ENCODE data around the gene USP6NL. TPM values are rescaled to one million over a fixed set of nuclear protein-coding genes. Genes with fewer than 3 reads are reported as not detected.

USP6NL gene
- total RNA-seq, 1 experiment from 2014 or later, result 24.6 TPM

GRCh38 chr10:11538834-11539190, 72.6 kb downstream of the USP6NL start:
- no peak for DNase-seq (ENCODE audit: low read depth, low spot score)
- no TSS peak for BruUV-seq (replicated peaks)
- intact Hi-C loops (cut with micrococcal nuclease), result no loop called here

More at GRCh38 chr10:11538834-11539190, 72.6 kb downstream of the USP6NL start:
- H3K4me1 ChIP-seq (ENCODE audit: control insufficient read depth in 1 of 2, insufficient read depth in 2 of 2, low read length in 2 of 2), result peaks cover 14 to 28% of the 10 kb centered on the region in 2 experiments
- ChIA-PET CTCF (interaction anchor here (1.5 kb wide), 1 partner anchor 219 kb away, joined by 4 read pairs; no protein-coding TSS in a partner anchor), POLR2A (no interaction called here), RAD21 (ENCODE audit: low non-redundant PET in 1 of 2, low total read pairs in 2 of 2, uncharacterized antibody in 2 of 2, unreplicated experiment in 2 of 2) (no interaction called here)
- no peaks in the 10 kb centered on the region for H3K36me3 ChIP-seq (ENCODE audit: control insufficient read depth in 1 of 2, insufficient read depth in 2 of 2, low read length in 2 of 2)
- peaks cover 73% of the 10 kb centered on the region for H3K79me2 ChIP-seq (ENCODE audit: insufficient read depth, low read length)
- no peak for ATAC-seq
- H3K9ac ChIP-seq (ENCODE audit: low read length), result no peak overlapping the region
- no peak overlapping the region for H2AFZ ChIP-seq (ENCODE audit: low read depth, low read length, poor library complexity, severe bottlenecking)
- H3K4me2 ChIP-seq (ENCODE audit: low read length), result no peak overlapping the region
- H3K27ac ChIP-seq (ENCODE audit: low read depth, low read length), result no peak overlapping the region
- H3K9me2 ChIP-seq (ENCODE audit: insufficient read depth), result no peaks in the 10 kb centered on the region
- no peaks in the 10 kb centered on the region for H3K27me3 ChIP-seq (ENCODE audit: insufficient read depth, low read length)
- no peaks in the 10 kb centered on the region for H3K9me3 ChIP-seq (ENCODE audit: control insufficient read depth in 1 of 2, insufficient read depth in 1 of 2, low read depth in 1 of 2, low read length in 2 of 2)
- TF ChIP-seq ELF1 (IDR thresholded peaks at IDR 0.05; ENCODE audit: borderline replicate concordance, low read depth) (no peak), ZBTB33 (IDR thresholded peaks at IDR 0.05; ENCODE audit: extremely low read depth, insufficient replicate concordance, low read length) (no peak), TCF7L2 (IDR thresholded peaks at IDR 0.05; ENCODE audit: borderline replicate concordance, extremely low read depth, insufficient read depth, insufficient read length) (no peak), YY1 (IDR thresholded peaks at IDR 0.05; ENCODE audit: extremely low read depth, insufficient replicate concordance, low read depth, low read length) (no peak), JUND (IDR thresholded peaks at IDR 0.05) (no peak), SIN3A (IDR thresholded peaks at IDR 0.05; ENCODE audit: low read depth) (no peak), EZH2phosphoT487 (IDR thresholded peaks at IDR 0.05; ENCODE audit: borderline replicate concordance) (no peak), ATF3 (IDR thresholded peaks at IDR 0.05) (no peak), CTCF (IDR thresholded peaks at IDR 0.05 in 2 of 3, conservative IDR thresholded peaks at IDR 0.05 in 1 of 3; ENCODE audit: borderline replicate concordance in 1 of 3, insufficient read depth in 1 of 3, low read depth in 2 of 3, low read length in 2 of 3) (no peak)
- H4K20me1 ChIP-seq (ENCODE audit: insufficient read depth), result no peaks in the 10 kb centered on the region
- no peak overlapping the region for H3K4me3 ChIP-seq (replicated peaks in 1 of 2; ENCODE audit: low read depth in 1 of 2, low read length in 2 of 2)
